HG03108 (cell line): ENCODE data around the gene ROGDI.

Experiments
- ATAC-seq: cut with Tn5 transposase; IDR thresholded peaks from one replicate; pipeline ENCODE4 v1.9.1; 2021; ENCODE audit warnings: moderate library complexity; ENCODE audit not compliant: unreplicated experiment

The ROGDI gene

GRCh38 chr16:4814542-4815173 is 12.2 kb upstream of the ROGDI start:
- ATAC-seq, result no peak

- no peak for ATAC-seq
Observed at GRCh38 chr16:4814046-4814445, 11.6 kb upstream of the ROGDI start.

GRCh38 chr16:4813251-4814003 is 11.0 kb upstream of the ROGDI start:
- no peak for ATAC-seq

- no peak for ATAC-seq
Observed at GRCh38 chr16:4811773-4812172, 9.3 kb upstream of the ROGDI start.

GRCh38 chr16:4811242-4811641 is 8.8 kb upstream of the ROGDI start:
- no peak for ATAC-seq

- no peak for ATAC-seq
Observed at GRCh38 chr16:4806280-4806679, 3.8 kb upstream of the ROGDI start.

- no peak for ATAC-seq
Observed at GRCh38 chr16:4805231-4805630, 2.8 kb upstream of the ROGDI start.

GRCh38 chr16:4803898-4804762 is 1.7 kb upstream of the ROGDI start:
- no peak for ATAC-seq

GRCh38 chr16:4803401-4803844 is 990 bp upstream of the ROGDI start:
- no peak for ATAC-seq

GRCh38 chr16:4802659-4803287 is 340 bp upstream of the ROGDI start:
- peak; percentile 91 for ATAC-seq

GRCh38 chr16:4801051-4801961 is 1.1 kb downstream of the ROGDI start:
- ATAC-seq, result no peak

- ATAC-seq, result no peak
Observed at GRCh38 chr16:4800290-4801041, 2.0 kb downstream of the ROGDI start.

- ATAC-seq, result no peak
Observed at GRCh38 chr16:4799171-4799855, 3.1 kb downstream of the ROGDI start.

- ATAC-seq, result no peak
Observed at GRCh38 chr16:4798456-4798855, 4.0 kb downstream of the ROGDI start.

- ATAC-seq, result no peak
Observed at GRCh38 chr16:4797805-4798252, 4.6 kb downstream of the ROGDI start.

- ATAC-seq, result no peak
Observed at GRCh38 chr16:4796982-4797804, 5.2 kb downstream of the ROGDI start.

- ATAC-seq, result no peak
Observed at GRCh38 chr16:4795828-4796572, 6.4 kb downstream of the ROGDI start.
